ENCODE data around the gene KIAA0513.
"Not testable (repeated sequence)": the region's sequence is repeated elsewhere in the genome, so short reads cannot be mapped to it uniquely, and the experiment has no call there.

The KIAA0513 gene

GRCh38 chr16:85113168-85113733 is 85.7 kb downstream of the KIAA0513 start:
- Histone ChIP-seq H3K4me3 (ENCODE audit: low read depth in 1 of 2, low read length in 1 of 2) (no peak overlapping the region), H3K27ac (no peak overlapping the region), H3K27me3 (no peaks in the 10 kb centered on the region), H3K9me3 (no peaks in the 10 kb centered on the region), H3K4me1 (ENCODE audit: control insufficient read depth in 1 of 2, insufficient read depth in 1 of 2, low read depth in 1 of 2, low read length in 1 of 2) (peaks cover 4 to 10% of the 10 kb centered on the region in 2 experiments), H3K36me3 (no peaks in the 10 kb centered on the region)
- TF ChIP-seq CTCF (IDR thresholded peaks at IDR 0.05): no peak

GRCh38 chr16:85113913-85114312 is 86.3 kb downstream of the KIAA0513 start:
- Histone ChIP-seq H3K27ac (no peak overlapping the region), H3K4me3 (ENCODE audit: low read depth in 1 of 2, low read length in 1 of 2) (no peak overlapping the region), H3K36me3 (no peaks in the 10 kb centered on the region), H3K4me1 (ENCODE audit: control insufficient read depth in 1 of 2, insufficient read depth in 1 of 2, low read depth in 1 of 2, low read length in 1 of 2) (peaks cover 4 to 10% of the 10 kb centered on the region in 2 experiments), H3K9me3 (no peaks in the 10 kb centered on the region), H3K27me3 (no peaks in the 10 kb centered on the region)
- no peak for TF ChIP-seq CTCF (IDR thresholded peaks at IDR 0.05)

- peak overlapping the region; percentile 74 for H3K27ac ChIP-seq
- H3K4me3 ChIP-seq (ENCODE audit: low read depth in 1 of 2, low read length in 1 of 2): peak overlapping the region; percentile 47 to 49
- TF ChIP-seq CTCF (IDR thresholded peaks at IDR 0.05): peak; percentile 89
Measured at GRCh38 chr16:85114909-85115567, 87.4 kb downstream of the KIAA0513 start.

GRCh38 chr16:85117418-85117817 is 89.8 kb downstream of the KIAA0513 start:
- H3K4me1 ChIP-seq (ENCODE audit: control insufficient read depth in 1 of 2, insufficient read depth in 1 of 2, low read depth in 1 of 2, low read length in 1 of 2): peaks cover 4 to 10% of the 10 kb centered on the region in 2 experiments
- no peak overlapping the region for H3K27ac ChIP-seq
- no peak for TF ChIP-seq CTCF (IDR thresholded peaks at IDR 0.05)
- no peaks in the 10 kb centered on the region for H3K9me3 ChIP-seq
- no peaks in the 10 kb centered on the region for H3K27me3 ChIP-seq
- no peaks in the 10 kb centered on the region for H3K36me3 ChIP-seq
- H3K4me3 ChIP-seq (ENCODE audit: low read depth in 1 of 2, low read length in 1 of 2): no peak overlapping the region

More at GRCh38 chr16:85114909-85115567, 87.4 kb downstream of the KIAA0513 start:
- no peaks in the 10 kb centered on the region for H3K9me3 ChIP-seq
- no peaks in the 10 kb centered on the region for H3K27me3 ChIP-seq
- H3K4me1 ChIP-seq (ENCODE audit: control insufficient read depth in 1 of 2, insufficient read depth in 1 of 2, low read depth in 1 of 2, low read length in 1 of 2): peaks cover 4 to 10% of the 10 kb centered on the region in 2 experiments
- no peaks in the 10 kb centered on the region for H3K36me3 ChIP-seq

GRCh38 chr16:85120006-85120340 is 92.4 kb downstream of the KIAA0513 start:
- Histone ChIP-seq H3K36me3 (no peaks in the 10 kb centered on the region), H3K27me3 (peaks cover 7% of the 10 kb centered on the region), H3K27ac (no peak overlapping the region), H3K4me1 (ENCODE audit: control insufficient read depth in 1 of 2, insufficient read depth in 1 of 2, low read depth in 1 of 2, low read length in 1 of 2) (peaks cover 3 to 6% of the 10 kb centered on the region in 2 experiments), H3K9me3 (no peaks in the 10 kb centered on the region), H3K4me3 (ENCODE audit: low read depth in 1 of 2, low read length in 1 of 2) (no peak overlapping the region)
- no peak for TF ChIP-seq CTCF (IDR thresholded peaks at IDR 0.05)

GRCh38 chr16:85123441-85123840 is 95.8 kb downstream of the KIAA0513 start:
- peaks cover 39% of the 10 kb centered on the region for H3K27me3 ChIP-seq
- not testable (repeated sequence) for H3K9me3 ChIP-seq; H3K27ac ChIP-seq; H3K4me1 ChIP-seq (ENCODE audit: control insufficient read depth in 1 of 2, insufficient read depth in 1 of 2, low read depth in 1 of 2, low read length in 1 of 2); H3K4me3 ChIP-seq (ENCODE audit: low read depth in 1 of 2, low read length in 1 of 2); H3K36me3 ChIP-seq
